ENCODE measurements around the gene PDLIM4.

Gene PDLIM4

DNA sequence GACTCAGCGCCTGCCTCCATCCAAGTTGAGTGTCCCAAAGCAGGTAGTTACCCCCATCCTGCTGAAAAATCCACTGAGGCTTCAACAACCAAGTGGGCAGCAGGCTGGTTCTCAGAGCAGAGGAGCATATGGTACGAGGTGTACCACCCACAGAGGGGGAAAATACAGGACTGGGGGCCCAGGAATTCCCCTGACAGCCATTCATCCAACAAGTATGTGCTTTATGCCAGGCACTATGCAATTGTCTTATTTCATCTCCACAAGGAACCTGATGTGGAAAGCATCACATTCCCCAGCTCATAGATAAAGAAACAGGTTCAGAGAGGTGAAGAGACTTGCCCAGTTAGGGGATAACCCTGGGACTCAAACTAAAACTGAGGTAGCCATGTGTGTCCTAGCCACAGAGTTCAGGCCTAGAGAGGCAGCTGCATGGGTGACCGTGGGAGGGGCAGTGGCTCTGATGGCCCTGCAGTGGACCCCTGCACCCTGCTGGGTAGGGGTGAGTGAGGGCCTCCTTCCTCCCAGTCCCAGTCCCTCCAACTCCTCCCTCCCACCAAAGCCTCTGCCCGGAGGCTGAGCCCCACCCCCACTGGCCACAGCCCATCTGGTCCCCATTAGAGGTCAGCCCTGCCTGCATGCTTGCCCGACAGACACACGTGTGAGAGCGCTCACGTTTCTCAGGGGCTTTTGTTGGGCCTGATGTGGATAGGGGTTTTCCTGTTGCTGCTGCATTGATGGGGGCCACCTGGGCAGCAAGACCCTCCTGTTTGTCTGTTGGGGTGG lies 11.5 kb downstream of the PDLIM4 start:
- TF ChIP-seq, protein P1, sequence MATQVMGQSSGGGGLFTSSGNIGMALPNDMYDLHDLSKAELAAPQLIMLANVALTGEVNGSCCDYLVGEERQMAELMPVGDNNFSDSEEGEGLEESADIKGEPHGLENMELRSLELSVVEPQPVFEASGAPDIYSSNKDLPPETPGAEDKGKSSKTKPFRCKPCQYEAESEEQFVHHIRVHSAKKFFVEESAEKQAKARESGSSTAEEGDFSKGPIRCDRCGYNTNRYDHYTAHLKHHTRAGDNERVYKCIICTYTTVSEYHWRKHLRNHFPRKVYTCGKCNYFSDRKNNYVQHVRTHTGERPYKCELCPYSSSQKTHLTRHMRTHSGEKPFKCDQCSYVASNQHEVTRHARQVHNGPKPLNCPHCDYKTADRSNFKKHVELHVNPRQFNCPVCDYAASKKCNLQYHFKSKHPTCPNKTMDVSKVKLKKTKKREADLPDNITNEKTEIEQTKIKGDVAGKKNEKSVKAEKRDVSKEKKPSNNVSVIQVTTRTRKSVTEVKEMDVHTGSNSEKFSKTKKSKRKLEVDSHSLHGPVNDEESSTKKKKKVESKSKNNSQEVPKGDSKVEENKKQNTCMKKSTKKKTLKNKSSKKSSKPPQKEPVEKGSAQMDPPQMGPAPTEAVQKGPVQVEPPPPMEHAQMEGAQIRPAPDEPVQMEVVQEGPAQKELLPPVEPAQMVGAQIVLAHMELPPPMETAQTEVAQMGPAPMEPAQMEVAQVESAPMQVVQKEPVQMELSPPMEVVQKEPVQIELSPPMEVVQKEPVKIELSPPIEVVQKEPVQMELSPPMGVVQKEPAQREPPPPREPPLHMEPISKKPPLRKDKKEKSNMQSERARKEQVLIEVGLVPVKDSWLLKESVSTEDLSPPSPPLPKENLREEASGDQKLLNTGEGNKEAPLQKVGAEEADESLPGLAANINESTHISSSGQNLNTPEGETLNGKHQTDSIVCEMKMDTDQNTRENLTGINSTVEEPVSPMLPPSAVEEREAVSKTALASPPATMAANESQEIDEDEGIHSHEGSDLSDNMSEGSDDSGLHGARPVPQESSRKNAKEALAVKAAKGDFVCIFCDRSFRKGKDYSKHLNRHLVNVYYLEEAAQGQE (IDR thresholded peaks at IDR 0.05; ENCODE audit: insufficient read depth in 1 of 2, low read depth in 2 of 2, low read length in 2 of 2), result no peak
- TF ChIP-seq FOXP2 (optimal IDR thresholded peaks at IDR 0.05; ENCODE audit: borderline replicate concordance, extremely low read depth, extremely low read length, insufficient read depth) (no peak), SIN3A (IDR thresholded peaks at IDR 0.05; ENCODE audit: borderline replicate concordance, insufficient read depth, low read length) (no peak), TAF1 (IDR thresholded peaks at IDR 0.05; ENCODE audit: borderline replicate concordance, insufficient read depth, low read length) (no peak), POLR2AphosphoS5 (IDR thresholded peaks at IDR 0.05; ENCODE audit: low read depth, low read length) (no peak)

DNA sequence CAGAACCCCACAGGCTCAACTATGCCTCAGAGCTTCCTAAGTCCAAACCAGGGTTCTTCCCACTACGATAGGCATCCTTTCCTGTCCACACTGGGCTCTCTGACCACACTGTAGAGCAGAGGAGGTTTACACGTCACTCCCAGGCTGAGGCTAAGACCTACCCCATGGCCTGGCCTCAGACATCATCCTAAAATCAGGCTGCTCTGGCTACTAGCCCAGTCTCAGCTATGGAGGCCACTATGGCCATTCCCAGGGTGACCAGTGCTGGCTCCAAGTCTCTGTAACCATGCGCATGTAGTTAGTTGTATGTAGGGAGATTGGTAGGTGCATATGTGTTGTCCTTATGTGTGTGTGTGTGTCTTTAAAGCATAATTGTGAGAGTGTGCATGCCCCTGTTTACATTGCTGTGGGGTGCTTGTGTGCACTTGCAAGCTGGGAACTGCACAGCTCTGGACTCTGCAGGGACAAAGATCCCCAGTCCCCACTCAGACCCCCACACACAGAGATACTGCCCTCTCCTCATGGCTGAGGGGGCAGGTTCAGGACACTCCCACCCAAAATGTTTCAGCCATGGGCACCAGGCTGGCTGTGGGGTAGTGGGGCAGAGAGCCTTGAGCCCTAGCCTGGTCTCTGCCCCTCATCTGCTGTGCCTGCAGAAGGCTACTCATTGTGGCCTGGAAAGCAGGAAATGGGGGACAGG lies 12.3 kb downstream of the PDLIM4 start:
- TF ChIP-seq POLR2AphosphoS5 (IDR thresholded peaks at IDR 0.05; ENCODE audit: low read depth, low read length), result no peak
- no peak for TF ChIP-seq SIN3A (IDR thresholded peaks at IDR 0.05; ENCODE audit: borderline replicate concordance, insufficient read depth, low read length)
- TF ChIP-seq, protein P1 (IDR thresholded peaks at IDR 0.05; ENCODE audit: insufficient read depth in 1 of 2, low read depth in 2 of 2, low read length in 2 of 2), result no peak
- no peak for TF ChIP-seq FOXP2 (optimal IDR thresholded peaks at IDR 0.05; ENCODE audit: borderline replicate concordance, extremely low read depth, extremely low read length, insufficient read depth)
- TF ChIP-seq TAF1 (IDR thresholded peaks at IDR 0.05; ENCODE audit: borderline replicate concordance, insufficient read depth, low read length), result no peak

- TF ChIP-seq POLR2AphosphoS5 (IDR thresholded peaks at IDR 0.05; ENCODE audit: low read depth, low read length), result no peak
These were observed 12.8 kb downstream of the PDLIM4 start for GRCh38 chr5:132270335-132270665.

DNA sequence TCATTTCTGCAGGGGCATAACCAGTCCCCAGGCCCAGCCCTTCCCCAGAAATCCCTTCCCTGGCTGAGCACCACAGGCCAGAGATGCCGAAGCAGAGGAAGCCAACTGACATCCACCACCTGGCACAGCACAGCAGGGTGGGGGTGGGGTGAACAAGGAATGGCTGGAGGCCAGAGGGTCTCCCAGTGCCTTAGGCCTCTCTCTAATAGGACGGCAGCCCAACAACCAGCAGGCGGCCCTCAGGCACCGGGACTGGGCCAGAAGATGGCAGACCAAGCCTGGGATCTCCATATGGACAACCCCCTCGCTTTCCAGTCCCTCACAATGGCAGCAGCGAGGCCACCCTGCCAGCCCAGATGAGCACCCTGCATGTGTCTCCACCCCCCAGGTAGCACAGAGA lies 13.2 kb downstream of the PDLIM4 start:
- TF ChIP-seq SIN3A (IDR thresholded peaks at IDR 0.05; ENCODE audit: borderline replicate concordance, insufficient read depth, low read length) (no peak), FOXP2 (optimal IDR thresholded peaks at IDR 0.05; ENCODE audit: borderline replicate concordance, extremely low read depth, extremely low read length, insufficient read depth) (no peak), TAF1 (IDR thresholded peaks at IDR 0.05; ENCODE audit: borderline replicate concordance, insufficient read depth, low read length) (no peak), POLR2AphosphoS5 (IDR thresholded peaks at IDR 0.05; ENCODE audit: low read depth, low read length) (no peak)
- TF ChIP-seq, protein P1 (IDR thresholded peaks at IDR 0.05; ENCODE audit: insufficient read depth in 1 of 2, low read depth in 2 of 2, low read length in 2 of 2), result no peak

DNA sequence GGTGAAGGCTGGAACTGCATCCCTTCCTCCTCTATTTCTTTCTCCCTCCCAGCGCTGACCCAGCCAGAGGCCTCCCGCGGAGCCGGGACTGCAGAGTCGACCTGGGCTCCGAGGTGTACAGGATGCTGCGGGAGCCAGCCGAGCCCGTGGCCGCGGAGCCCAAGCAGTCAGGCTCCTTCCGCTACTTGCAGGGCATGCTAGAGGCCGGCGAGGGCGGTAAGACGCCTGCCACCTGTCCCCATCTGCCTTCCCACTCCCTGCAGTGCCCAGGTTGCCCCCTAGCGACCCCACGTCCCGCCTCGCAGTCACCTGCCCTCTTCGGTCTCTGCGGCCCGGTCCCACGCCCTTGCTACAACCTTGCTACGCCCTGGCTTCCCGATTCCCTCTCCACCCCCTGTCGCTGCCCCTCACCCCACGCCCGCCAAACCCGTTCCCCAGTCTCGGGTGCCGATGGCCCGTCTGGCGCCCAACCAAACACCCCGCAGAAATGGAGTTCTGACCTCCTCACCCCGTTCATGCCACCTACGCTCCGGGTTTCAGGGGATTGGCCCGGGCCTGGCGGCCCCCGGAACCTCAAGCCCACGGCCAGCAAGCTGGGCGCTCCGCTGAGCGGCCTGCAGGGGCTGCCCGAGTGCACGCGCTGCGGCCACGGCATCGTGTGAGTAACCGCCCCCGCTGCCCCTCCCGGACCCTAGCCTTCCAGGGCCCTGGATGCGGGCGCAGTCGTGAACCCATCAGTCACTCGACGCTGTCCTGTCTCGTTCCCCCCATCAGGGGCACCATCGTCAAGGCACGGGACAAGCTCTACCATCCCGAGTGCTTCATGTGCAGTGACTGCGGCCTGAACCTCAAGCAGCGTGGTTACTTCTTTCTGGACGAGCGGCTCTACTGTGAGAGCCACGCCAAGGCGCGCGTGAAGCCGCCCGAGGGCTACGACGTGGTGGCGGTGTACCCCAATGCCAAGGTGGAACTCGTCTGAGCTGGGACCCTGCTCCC lies 14.1 kb downstream of the PDLIM4 start:
- TF ChIP-seq SIN3A (IDR thresholded peaks at IDR 0.05; ENCODE audit: borderline replicate concordance, insufficient read depth, low read length) (no peak), POLR2AphosphoS5 (IDR thresholded peaks at IDR 0.05; ENCODE audit: low read depth, low read length) (no peak), TAF1 (IDR thresholded peaks at IDR 0.05; ENCODE audit: borderline replicate concordance, insufficient read depth, low read length) (no peak), FOXP2 (optimal IDR thresholded peaks at IDR 0.05; ENCODE audit: borderline replicate concordance, extremely low read depth, extremely low read length, insufficient read depth) (no peak)
- TF ChIP-seq, protein P1 (IDR thresholded peaks at IDR 0.05; ENCODE audit: insufficient read depth in 1 of 2, low read depth in 2 of 2, low read length in 2 of 2), result no peak
